GM18858 (cell line): ENCODE data around the gene PTCH1.

Source experiments
- ATAC-seq: cut with Tn5 transposase; IDR thresholded peaks from one replicate; pipeline ENCODE4 v1.9.1; 2021; ENCODE audit not compliant: unreplicated experiment

PTCH1 gene

DNA sequence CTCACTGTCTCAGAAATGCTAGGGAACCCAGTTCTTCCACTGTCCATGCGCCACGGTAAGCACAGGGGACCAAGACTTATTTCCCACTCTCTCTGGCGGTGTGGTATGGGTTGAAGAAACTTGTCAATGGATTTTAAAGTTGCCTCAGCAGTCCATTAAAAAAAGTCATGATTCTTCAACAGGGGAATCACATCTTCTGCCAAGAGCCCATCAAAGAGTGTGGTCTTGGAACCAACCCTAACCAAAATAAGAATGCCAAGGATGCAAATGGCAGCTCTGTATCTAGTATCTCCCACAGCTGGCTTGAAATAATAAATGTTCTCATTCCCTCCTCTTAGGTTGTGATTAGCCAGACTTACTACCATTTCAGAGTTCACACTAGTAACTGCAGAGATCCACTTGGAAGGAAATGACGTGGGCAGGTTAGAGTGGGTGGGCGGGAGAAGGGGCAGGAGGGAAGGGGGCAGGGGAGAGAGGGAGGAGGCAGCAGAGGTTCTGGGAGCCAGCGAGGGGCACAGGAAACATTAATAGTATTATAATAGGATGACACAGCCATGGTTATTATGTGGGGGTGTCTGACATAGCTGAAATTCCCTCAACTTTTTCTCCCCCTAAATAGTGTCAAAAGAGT, 17.6 kb downstream of the PTCH1 start:
- no peak for ATAC-seq

DNA sequence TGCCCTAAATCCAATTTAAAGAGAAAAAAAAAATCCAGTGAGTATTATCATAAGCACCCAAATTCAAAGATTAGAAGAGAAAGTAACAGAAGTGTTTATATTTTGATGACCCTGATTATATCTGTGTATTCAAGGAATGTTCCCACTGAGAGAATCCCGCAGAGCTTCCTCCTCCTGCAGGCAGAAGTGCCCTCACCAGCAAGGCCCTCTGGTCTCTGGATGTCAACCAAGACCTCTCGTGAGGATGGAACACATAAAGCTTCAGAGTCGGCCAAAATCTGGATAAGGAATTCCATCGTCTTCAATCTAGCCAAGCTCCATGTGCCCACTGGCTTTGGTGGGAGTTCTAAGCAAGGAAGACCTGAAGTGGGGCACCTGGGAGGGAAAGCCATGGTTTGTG, 18.1 kb downstream of the PTCH1 start:
- no peak for ATAC-seq

DNA sequence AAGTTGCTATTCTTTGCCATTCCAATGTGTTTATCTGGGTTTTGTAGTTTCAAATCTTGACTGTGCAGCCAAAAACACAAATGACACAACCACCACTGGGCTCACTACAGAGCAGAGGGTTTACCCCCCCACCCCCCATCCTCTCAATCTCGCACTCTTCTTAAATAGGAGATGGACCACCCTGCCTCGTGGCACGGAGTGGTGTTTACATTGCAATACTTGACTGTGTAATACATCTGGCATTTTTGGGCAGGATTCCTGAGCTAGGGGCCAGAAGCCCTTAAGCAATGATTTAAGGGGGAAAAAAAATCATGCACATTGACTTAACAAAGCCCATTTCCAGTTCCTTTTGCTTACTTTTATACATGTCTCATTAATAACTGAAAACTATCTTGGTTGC, 19.0 kb downstream of the PTCH1 start:
- ATAC-seq, result no peak

DNA sequence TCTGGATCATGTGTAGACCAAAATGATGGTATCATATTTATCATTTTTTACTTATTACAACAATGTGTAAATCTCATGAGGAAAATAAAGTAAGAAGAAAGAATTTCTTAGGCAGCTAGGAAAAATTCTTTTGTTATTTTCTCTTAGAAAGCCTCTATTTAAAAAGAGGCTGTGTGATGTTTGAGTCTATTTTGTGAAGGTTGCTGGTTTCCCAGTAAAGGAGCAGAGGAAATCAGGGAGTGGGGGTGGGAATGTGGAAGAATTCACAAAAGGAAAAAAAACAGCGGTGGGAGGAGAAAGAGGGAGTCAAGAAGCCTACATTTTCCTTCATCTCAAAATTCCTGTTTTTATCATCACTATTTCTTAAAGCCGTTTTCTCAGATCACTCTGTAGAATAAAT, 20.1 kb downstream of the PTCH1 start:
- ATAC-seq, result no peak

DNA sequence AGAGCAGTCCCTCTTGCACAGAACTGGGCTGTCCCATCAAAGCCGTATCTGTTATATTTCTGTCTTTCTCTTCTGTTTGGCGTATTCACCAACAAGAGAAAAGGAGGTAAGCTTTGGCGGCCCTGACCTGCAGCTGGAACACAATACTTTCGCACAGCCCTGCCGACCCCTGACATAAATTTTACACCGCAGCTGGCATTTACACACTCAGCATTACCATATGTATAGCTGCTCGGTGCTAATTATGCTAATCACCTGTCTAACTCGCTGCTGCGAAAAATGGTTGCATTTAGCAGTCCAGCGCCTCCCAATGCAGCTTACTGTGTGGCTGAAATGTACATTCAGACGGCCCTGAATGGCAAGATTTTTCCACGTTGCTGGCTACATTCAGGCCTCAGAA, 20.8 kb downstream of the PTCH1 start:
- ATAC-seq, result no peak

DNA sequence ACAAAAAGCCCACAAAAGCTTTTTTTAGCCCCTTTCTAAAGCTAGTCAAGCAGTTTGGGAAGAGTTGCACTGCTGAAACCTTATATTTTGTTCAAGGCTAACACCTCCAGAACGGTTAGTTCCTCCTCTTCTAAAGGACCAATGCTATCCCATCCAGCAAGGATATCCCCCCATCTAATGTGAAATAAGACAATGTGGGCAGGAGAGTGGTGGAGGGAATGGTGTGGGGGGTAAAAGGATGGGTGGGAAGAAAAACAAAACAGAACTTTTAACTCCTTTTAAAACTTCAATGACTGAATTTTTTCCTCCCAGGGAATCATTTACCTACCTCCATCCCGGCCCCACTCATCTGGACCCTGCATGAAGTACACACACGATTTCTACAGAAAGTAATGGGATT, 21.2 kb downstream of the PTCH1 start:
- ATAC-seq, result no peak

DNA sequence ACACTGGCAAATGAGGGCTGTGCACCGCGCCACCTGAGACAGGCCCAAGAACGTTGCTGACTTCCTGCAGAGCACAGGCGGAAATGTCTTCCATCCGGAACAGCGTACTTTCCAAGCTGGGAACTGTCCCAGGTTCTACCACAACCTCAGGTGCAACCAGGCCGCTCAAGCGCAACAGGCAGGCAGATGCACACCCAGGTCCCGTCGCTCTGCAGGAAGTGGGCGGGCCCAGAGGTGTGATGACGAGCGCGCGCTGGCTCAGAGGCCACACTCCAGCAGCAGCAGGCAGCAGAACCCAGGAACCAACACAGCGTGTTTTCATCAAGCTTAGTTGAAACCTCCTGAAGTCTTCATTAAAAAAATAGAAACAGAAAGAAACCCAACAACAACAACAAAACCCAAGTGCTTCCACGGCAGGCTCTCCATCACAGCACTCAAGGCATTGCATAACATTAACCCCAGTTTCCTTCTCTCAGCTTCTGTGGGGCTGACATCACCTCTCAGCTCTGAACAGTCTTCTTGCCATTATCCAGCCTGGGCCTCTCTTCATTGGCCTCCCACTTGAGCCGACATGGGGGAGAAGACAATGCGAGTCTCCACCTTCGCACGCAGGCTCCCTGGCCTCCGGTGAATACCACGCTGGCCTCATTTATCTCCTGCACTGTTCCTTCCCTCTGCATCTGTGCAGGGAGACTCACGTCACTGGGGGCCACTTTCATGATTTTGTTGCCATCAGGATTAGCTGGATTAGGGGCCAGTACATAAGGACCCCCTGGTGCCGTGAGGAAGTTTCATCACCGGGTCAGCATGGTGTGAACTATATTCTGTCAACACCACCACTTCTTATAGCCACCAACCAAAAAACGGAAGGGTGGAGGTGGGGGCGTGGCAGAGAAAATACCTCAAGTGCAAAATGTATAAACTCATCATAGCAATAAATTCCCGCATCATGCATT, 22.1 kb downstream of the PTCH1 start:
- peak; percentile 80 for ATAC-seq

DNA sequence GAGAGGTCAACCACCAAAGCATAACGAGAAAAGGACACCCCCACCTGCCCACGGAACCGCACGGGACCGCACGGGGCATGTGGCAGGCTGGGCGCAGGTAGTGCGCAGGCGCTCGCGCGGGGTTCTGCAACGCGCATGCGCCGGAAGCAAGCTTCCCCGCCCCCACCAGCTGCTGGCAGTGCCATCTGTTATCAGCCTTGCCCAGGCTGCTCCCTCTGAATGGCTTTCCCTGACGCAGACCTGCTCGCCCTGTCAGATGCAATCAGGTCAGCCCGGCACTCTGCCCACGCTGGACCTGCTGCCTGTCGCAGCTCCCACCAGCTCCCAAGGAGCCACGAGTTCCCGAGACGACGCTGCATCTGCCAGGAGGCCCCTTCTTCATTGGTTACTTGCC, 22.8 kb downstream of the PTCH1 start:
- ATAC-seq, result no peak

DNA sequence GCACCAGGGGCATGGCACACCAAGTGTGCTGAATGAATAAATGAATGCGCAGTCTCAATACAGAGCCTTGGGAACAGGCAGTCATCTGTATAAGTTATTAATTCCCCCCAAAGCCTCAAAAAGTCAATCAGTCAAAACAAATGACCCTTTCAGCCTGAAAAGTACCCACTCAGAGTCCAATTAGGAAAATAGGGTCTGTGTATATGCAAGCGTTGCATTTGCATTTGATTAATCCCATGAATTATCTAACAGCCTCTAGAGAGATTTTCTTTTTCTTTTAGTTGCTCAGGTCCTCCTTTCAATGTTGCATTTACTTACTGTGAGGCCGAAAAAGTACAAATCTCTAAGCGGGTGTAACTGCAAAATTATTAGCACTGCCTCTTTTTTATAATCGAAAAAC, 23.4 kb downstream of the PTCH1 start:
- no peak for ATAC-seq

DNA sequence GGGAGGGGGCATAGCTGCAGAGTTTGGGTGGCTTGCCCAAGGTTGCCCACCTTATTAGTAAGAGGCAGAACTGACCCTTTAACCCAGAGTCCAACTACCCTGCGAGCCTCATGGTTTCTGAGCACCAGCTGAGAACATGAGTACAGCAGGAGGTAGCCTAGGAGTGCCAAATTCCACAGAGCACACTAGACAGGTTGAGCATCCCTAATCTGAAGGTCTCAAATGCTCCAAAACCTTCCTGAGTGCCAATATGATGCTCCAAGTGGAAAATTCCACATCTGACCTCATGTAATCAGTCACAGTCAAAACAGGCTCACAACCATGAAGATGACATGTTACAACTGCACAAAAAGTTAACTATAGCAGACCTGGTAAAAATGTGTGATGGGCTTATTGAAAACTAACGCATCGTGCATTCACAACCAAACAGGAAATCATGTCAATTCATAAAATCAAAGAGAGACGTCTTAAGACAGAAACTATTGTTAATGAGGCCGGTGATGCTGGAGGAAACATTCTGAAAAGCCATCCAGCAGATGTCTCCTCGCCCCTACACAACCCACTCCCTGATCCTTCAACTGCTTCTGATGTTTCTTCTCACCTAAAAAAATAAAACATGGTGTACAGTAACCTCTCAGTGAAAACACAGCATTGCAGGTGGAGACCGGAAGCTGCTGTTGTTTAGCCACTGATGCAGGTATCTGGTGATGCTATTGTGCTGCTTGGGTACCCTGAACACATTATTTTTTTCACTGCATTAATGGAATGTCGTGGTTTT, 25.0 kb downstream of the PTCH1 start:
- no peak for ATAC-seq

DNA sequence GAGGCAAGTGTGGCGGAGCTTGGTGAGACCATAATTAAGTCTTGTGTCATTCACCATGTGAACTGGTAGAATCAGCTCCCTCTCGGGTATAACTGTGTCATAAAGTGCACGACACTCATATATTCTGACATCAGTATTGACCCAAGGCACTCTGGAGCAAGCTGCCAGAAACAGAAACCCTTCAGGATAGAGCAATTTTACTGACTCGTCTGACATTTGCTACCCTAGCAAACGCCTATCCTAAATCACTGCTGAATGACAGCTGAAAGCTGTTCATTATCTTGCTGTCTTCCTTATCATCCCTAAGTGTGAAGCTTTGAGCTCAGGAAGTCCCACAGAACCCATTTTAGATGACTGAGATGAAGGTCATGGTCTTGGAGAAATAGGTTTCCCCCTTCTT, 27.8 kb downstream of the PTCH1 start:
- no peak for ATAC-seq

DNA sequence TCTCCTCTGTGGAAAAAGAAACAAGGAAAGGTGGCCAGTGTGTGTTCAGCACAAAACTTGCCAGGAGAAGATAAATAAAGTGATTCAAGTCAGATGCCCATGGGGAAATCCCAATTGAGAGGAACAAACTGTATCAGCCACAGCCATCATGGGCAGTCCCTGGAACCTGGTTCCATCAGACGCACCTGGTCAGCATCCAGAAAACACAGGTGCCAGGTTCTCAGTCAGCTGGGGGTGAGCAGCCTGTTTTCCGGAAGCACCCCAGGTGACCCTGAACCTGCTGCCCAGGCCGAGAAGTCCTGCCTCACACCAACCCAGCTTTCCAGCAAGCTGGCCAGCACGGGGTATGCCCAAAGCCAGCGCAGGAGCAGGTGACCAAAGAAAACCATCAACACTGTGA, 30.5 kb downstream of the PTCH1 start:
- no peak for ATAC-seq

DNA sequence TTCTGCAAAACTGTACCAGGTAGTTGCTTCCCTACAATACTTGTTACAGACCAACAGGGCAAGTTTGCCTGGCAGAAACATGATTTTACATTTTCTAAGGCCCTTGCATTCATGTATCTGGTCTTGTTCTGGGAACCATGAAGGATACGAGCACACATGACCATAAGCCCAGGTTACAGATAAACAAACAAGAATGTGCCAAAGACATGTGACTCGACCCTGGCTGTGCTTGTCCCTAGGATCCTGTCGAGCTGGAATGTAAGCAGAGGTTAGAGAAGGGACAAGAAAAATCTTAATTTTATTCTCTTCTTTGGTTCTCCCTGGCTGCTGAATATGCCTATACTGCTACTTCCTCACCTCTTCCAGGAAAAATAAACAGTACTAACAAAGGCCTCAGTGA, 32.5 kb downstream of the PTCH1 start:
- no peak for ATAC-seq

DNA sequence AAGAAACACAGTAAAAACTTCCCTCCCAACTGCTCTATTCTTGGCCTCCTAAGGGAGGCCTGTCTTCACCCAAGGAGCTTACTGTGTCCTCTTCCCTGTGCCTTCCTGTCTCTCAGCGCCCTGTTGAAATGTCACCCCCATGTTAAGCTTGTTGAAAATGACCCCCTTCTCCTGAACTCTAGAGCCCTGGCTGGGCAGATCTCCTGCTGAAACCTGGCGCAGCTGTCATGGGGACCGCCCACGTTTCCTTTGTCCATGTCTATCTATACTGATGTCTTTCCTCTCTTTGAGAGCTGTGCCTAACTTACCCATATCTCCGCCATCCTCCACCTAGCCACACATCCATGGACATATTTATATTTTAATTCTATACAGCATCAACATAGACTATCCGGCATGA, 33.3 kb downstream of the PTCH1 start:
- ATAC-seq, result no peak

DNA sequence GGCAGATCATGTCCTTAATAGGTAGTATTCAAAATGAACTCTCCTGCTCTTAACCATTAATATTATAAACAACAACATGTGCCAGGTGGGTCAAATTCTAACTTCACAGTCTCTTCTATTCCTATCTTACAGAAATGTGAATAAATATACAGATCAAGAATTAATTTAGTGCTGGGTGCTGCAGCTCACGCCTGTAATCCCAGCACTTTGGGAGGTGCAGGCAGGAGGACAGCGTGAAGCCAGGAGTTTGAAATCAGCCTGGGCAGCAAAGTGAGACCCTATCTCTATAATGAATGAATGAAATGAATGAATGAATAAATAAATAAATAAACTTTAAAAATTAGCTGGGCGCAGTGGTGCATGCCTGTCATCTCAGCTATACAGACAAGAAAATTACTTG, 34.1 kb downstream of the PTCH1 start:
- no peak for ATAC-seq

DNA sequence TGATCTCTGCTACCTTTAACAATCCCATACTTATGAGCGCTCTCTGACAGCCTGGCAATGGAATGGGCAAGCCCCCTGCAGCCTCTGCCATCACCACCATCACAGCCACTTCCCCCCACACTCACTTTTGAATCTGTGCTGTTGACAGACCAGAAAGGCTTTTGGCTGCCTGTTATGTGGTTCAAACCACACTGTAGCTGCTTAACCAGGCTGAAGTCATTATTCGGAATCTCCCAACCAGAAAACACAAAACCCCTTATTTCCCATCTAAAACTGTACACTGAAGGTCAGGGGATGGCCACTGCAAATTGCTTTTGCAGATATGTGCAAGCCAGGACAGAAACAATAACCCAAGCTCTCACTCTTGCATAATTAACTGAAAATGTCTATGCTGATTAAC, 35.8 kb downstream of the PTCH1 start:
- no peak for ATAC-seq

DNA sequence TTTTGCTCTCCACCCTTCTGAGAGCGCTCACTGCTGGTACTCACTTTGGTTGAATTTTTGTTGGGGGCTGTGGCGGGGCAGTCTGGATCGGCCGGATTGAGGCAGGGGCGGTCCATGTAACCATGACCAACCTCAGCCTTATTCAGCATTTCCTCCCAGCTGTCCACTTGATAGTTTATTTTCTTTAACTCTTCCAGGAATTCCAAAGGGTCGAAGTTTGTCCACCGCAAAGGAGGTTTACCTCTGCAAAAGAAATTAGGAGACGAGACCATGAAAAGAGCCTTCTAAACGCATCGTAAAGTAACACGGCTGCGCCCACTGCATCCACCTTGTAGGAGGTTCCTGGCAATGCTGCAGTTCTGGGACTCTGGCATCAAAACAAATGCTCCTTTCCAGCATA, 36.4 kb downstream of the PTCH1 start:
- no peak for ATAC-seq

DNA sequence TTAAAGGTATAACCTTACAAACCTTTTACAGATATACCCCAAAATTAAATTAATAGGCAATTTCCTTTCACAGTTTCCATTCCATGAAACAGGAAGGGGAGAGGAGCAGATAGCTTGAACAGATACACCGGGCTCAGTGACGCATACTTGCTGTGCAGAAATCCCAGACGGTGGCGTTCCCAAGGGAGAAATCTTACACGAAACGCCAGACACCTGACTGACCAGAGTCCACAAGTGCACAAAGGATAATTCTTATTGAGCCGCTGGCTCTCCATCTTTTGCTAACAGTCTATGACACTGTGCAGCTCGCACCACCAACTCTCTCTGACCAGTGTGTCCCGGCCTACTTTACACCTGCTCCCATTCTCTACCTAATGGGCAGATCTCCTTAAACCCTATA, 37.4 kb downstream of the PTCH1 start:
- no peak for ATAC-seq

DNA sequence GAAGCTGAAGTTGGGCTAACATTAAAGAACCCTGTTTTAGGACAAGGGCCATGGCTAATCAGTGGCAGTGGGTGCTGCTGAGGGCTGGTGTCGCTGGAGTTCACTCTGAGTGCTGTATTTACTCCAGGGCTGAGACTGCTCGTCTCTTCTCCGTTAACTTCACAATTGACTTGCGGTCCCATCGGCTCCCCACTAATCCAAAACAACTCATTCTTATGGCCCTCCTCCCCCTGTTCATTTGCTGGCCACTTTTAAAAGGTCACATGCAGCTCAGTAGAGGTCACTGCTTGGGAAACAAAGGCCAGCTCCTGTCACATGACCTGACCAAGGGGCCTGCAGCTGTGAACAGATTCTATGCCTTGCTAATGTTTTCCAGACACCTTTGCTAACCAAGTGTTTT, 38.4 kb downstream of the PTCH1 start:
- no peak for ATAC-seq

DNA sequence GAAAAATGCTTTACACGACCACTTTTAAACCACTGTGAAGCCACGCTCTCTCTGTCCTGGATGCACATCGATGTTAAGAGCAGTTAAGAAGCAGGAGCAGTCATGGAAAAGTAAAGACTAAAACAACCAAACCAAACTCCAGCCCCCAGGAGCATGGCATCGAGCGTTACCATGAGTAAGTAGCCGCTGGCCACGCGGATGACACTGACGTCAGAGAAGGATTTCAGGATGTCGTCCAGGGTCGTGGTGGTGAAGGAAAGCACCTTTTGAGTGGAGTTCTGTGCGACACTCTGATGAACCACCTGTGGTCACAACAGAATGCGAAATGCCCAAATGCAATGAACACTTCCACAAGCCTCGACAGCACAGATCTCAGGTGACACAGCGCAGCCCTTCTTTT, 38.9 kb downstream of the PTCH1 start:
- ATAC-seq, result no peak

DNA sequence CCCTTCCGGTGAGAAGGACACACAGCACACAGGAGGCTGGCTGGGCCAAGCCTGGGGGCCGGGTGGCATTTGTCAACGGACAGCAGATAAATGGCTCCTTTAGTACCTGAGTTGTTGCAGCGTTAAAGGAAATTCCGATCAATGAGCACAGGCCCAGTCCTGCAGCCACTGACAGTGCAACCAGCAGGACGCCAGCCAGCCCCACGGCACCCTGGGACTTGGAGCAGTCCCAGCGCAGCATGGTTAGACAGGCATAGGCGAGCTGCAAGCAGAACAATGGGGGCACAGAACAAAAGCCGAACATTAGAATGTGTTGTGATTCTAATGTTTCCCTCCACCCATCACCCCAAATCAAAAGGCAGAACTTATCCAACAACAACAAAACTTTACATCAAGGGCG, 39.3 kb downstream of the PTCH1 start:
- ATAC-seq, result no peak

DNA sequence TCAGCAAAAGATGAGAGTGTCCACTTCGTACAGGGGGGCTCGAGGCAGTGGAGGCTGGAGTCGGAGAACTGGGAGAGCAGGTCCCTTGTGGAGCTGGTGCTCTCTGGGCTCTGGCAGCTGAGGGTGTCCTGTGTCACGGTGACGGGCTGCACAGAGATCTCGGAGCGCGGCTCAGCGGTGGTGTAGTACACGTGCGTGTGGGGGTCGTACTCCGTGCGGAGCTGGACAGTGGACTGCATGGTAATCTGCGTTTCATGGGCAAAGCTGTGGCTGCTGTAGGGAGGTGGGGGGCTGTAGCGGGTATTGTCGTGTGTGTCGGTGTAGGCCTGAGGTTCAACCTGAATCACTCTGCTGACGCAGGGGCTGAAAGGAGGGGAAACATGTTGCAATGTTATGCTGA, 48.0 kb downstream of the PTCH1 start:
- ATAC-seq, result no peak
